Stimulated activated CD8-positive, alpha-beta memory T cell treated with anti-CD3 and anti-CD28 coated beads, Interleukin-7, amount 100 ng/mL, for 24 hours (primary cell): ENCODE results near the gene TRAPPC8.
"Not testable (repeated sequence)": the region's sequence is repeated elsewhere in the genome, so short reads cannot be mapped to it uniquely, and the experiment has no call there.

Experiments
- DNase-seq: peaks from one replicate; pipeline ENCODE4 v3.0.0-alpha.2; 2020; ENCODE audit warnings: low read depth

Gene TRAPPC8

DNA sequence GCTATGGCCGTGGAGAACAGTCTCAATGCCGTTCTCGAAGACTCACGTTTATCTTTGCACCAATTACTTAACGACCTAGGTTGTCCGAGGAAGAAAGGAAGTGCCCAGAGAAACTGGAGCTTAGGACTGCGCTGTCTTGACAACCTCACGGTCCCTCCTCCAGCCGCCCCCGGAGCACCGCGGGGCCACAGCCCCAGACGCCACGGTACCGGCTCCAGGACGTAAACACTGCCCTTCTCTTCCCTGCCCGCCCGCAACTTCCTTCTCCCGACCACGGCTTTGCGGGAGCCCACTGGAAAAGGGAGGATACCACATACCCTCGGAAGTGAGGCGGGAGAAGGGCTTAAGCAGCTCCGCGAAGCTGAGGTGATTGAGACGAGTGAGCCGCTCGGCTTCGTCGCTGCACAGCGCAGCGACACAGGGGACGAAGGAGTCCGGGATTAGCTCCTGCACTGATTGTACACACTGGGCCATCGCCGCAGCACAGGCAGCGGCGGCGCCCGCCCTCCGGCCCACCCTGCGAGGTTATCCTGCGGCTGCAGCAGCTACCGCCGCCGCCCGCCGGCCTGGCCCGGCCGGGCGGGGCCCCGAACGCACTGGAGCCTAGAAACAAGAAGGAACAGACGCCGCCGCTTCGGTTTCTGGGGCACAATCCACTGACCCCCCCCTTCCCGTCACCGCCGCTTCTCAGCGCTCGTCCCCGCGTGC lies 483 bp downstream of the TRAPPC8 start:
- no peak for DNase-seq

- no peak for DNase-seq
Observed at GRCh38 chr18:31941010-31941809, 1.7 kb downstream of the TRAPPC8 start.

- DNase-seq: not testable (repeated sequence)
Observed at GRCh38 chr18:31934773-31935172, 8.2 kb downstream of the TRAPPC8 start.

- no peak for DNase-seq
Observed at GRCh38 chr18:31931886-31932240, 11.1 kb downstream of the TRAPPC8 start.

DNA sequence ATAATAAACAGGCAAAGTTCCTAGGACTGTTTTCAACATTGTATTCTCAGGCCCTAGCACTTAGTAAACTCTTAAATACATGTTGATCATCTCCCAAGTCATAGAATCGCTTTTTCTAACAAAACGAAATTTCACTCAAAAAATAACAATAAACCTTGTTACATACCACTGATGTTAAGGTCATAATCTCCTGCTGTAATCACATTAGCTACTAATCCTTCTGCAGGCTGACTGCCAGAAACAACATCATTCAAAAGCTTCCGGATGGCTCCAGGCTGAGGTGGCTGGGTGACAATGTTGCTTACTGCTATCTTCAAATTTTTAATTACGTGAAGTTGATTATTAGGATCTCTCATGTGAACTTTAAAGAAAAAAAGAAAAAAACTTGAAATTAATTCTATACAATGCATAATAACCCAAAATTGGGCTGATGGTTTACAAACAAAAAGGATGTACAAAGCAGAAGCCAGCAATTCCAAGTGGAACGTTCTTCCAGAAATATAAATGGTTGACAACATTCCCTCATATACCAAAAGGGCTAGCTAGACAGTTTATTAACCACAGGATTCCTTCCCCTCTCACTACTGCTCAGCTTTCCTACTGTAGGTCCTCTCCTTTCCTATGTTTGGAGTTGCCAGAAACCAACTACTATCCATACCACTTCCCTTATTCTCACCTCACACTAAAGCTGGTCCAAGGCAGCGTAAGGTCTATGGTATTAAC lies 11.6 kb downstream of the TRAPPC8 start:
- DNase-seq: no peak

- DNase-seq: no peak
Observed at GRCh38 chr18:31929273-31929672, 13.7 kb downstream of the TRAPPC8 start.

- DNase-seq: not testable (repeated sequence)
Observed at GRCh38 chr18:31926988-31927387, 15.9 kb downstream of the TRAPPC8 start.

DNA sequence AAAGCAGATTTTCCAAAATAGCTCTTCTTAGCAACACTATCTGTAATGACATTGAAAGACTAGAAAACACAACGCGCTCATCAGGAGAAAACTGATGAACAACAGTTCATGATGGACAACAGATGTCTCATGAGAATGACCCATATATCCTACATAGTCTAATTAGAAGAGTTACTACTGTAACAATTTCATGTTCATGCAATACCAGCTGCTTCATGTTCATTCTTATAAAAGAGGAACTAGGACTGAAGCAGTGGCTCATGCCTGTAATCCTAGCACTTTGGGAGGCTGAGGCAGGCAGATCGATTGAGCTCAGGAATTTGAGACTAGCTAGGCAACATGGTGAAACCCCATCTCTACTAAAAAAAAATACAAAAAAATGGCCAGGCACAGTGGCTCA lies 22.7 kb downstream of the TRAPPC8 start:
- no peak for DNase-seq

DNA sequence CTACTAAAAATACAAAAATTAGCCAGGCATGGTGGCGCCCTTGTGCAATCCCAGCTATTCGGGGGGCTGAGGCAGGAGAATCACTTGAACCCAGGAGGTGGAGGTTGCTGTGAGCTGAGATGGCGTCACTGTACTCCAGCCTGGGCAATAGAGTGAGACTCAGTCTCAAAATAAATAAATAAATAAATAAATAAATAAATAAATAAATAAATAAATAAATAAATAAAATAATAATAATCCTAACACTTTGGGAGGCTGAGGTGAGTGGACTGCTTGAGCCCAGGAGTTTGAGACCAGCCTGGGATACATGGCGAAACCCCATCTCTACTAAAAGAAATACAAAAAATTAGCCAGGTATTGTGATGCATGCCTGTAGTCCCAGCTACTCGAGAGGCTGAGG lies 23.6 kb downstream of the TRAPPC8 start:
- not testable (repeated sequence) for DNase-seq

GRCh38 chr18:31918733-31919132 lies 24.2 kb downstream of the TRAPPC8 start:
- no peak for DNase-seq

- no peak for DNase-seq
Observed at GRCh38 chr18:31901063-31901462, 41.9 kb downstream of the TRAPPC8 start.

GRCh38 chr18:31899771-31900170 lies 43.2 kb downstream of the TRAPPC8 start:
- DNase-seq: not testable (repeated sequence)

- no peak for DNase-seq
Observed at GRCh38 chr18:31892936-31893335, 50.0 kb downstream of the TRAPPC8 start.

GRCh38 chr18:31891566-31891965 lies 51.4 kb downstream of the TRAPPC8 start:
- DNase-seq: no peak

- DNase-seq: no peak
Observed at GRCh38 chr18:31884020-31884419, 58.9 kb downstream of the TRAPPC8 start.

- no peak for DNase-seq
Observed at GRCh38 chr18:31880186-31880898, 62.6 kb downstream of the TRAPPC8 start.

DNA sequence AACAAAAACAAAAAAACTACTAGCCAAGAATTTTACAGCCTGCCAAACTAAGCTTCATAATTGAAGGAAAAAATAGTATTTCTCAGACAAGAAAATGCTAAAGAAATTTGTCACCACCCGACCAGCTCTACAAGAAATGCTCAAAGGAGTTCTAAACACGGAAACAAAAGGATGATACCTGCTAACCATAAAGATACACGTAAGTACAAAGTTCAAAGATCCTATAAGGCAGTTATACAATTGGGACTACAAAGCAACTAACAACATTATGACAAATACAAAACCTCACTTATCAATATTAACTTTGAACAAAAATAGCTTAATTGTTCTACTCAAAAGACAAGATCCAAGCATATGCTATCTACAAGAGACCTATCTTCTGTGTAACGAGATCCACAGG lies 64.6 kb downstream of the TRAPPC8 start:
- DNase-seq: no peak

GRCh38 chr18:31877900-31878299 lies 65.0 kb downstream of the TRAPPC8 start:
- no peak for DNase-seq

- DNase-seq: no peak
Observed at GRCh38 chr18:31876707-31877106, 66.2 kb downstream of the TRAPPC8 start.

DNA sequence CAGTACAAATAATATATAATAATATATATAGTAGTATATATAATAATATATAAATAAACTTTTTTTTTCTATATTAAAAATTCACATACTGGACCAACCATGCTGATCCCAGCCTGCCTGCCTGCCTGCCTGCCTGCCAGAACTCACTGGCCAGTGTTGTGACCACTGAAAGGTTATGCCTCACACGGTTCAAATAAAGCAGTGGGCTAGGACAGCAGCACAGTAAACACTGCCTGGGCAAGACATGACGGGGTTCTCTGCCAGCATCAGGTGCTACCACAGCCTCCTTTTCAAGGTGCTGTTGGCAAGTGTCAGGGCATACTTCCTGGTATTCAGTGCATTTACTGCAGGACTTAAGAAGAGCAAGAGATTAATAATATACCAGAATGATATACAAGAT lies 67.6 kb downstream of the TRAPPC8 start:
- DNase-seq: no peak

GRCh38 chr18:31863103-31863502 lies 79.8 kb downstream of the TRAPPC8 start:
- DNase-seq: no peak

DNA sequence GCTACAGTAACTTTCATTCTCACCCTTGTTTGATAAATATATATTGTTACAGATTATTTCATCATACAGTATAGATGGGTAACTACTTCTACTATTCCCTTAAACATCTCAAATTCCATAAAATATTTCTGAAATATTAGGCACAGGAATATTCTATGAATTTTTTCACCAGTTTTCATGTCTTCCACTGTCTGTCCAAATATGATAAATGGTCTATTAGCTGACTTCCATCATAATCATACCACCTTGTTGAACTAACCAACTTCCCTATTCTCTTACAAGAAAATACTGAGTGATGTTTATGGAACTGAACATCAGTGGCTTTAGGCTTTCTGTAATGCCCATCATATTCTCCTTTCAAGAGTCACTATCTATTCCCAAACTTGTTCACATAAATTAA lies 82.4 kb downstream of the TRAPPC8 start:
- DNase-seq: no peak
